ENCODE results near the gene SGPP1. TPM values are rescaled to one million over a fixed set of nuclear protein-coding genes. Genes with fewer than 3 reads are reported as not detected.

SGPP1 gene
- total RNA-seq, 1 experiment from 2014 or later: 20.8 TPM

- POLR2A ChIA-PET: no interaction called here
- no peak for TF ChIP-seq CTCF (IDR thresholded peaks at IDR 0.05; ENCODE audit: unreplicated experiment)
- intact Hi-C loops (cut with micrococcal nuclease): no loop called here
- Mint-ChIP-seq H3K27ac (ENCODE audit: low read depth, unreplicated experiment) (no peak overlapping the region), H3K27me3 (ENCODE audit: insufficient read depth, unreplicated experiment) (no peaks in the 10 kb centered on the region), H3K4me3 (ENCODE audit: unreplicated experiment) (no peak overlapping the region), H3K4me1 (ENCODE audit: insufficient read depth, unreplicated experiment) (no peaks in the 10 kb centered on the region), H3K36me3 (ENCODE audit: insufficient read depth, unreplicated experiment) (peaks cover 13% of the 10 kb centered on the region), H3K9me3 (ENCODE audit: unreplicated experiment) (no peaks in the 10 kb centered on the region)
- DNase-seq (ENCODE audit: unreplicated experiment): no peak
- CTCF ChIA-PET: interaction anchor here (0.6 kb wide), 1 partner anchor 405 kb away, joined by 3 read pairs; no protein-coding TSS in a partner anchor
- no TSS peak for BruUV-seq (replicated peaks)
Observed at GRCh38 chr14:63676615-63677014, 51.2 kb downstream of the SGPP1 start.

- H3K9me3 Mint-ChIP-seq (ENCODE audit: unreplicated experiment): no peaks in the 10 kb centered on the region
- no peaks in the 10 kb centered on the region for H3K4me1 Mint-ChIP-seq (ENCODE audit: insufficient read depth, unreplicated experiment)
- no peaks in the 10 kb centered on the region for H3K27me3 Mint-ChIP-seq (ENCODE audit: insufficient read depth, unreplicated experiment)
- H3K4me3 Mint-ChIP-seq (ENCODE audit: unreplicated experiment): no peak overlapping the region
- DNase-seq (ENCODE audit: unreplicated experiment): no peak
- ChIA-PET POLR2A (no interaction called here), CTCF (no interaction called here)
- intact Hi-C loops (cut with micrococcal nuclease): no loop called here
- no peak overlapping the region for H3K27ac Mint-ChIP-seq (ENCODE audit: low read depth, unreplicated experiment)
- no TSS peak for BruUV-seq (replicated peaks)
- peaks cover 13% of the 10 kb centered on the region for H3K36me3 Mint-ChIP-seq (ENCODE audit: insufficient read depth, unreplicated experiment)
- no peak for TF ChIP-seq CTCF (IDR thresholded peaks at IDR 0.05; ENCODE audit: unreplicated experiment)
Observed at GRCh38 chr14:63673886-63674497, 53.9 kb downstream of the SGPP1 start.

GRCh38 chr14:63673255-63673654 is 54.6 kb downstream of the SGPP1 start:
- DNase-seq (ENCODE audit: unreplicated experiment): no peak
- TF ChIP-seq CTCF (IDR thresholded peaks at IDR 0.05; ENCODE audit: unreplicated experiment): no peak
- ChIA-PET POLR2A (no interaction called here), CTCF (no interaction called here)
- intact Hi-C loops (cut with micrococcal nuclease): no loop called here
- Mint-ChIP-seq H3K27me3 (ENCODE audit: insufficient read depth, unreplicated experiment) (no peaks in the 10 kb centered on the region), H3K9me3 (ENCODE audit: unreplicated experiment) (no peaks in the 10 kb centered on the region), H3K27ac (ENCODE audit: low read depth, unreplicated experiment) (no peak overlapping the region), H3K36me3 (ENCODE audit: insufficient read depth, unreplicated experiment) (peaks cover 13% of the 10 kb centered on the region), H3K4me3 (ENCODE audit: unreplicated experiment) (no peak overlapping the region), H3K4me1 (ENCODE audit: insufficient read depth, unreplicated experiment) (no peaks in the 10 kb centered on the region)
- no TSS peak for BruUV-seq (replicated peaks)

GRCh38 chr14:63672417-63673180 is 55.3 kb downstream of the SGPP1 start:
- Mint-ChIP-seq H3K9me3 (ENCODE audit: unreplicated experiment) (no peaks in the 10 kb centered on the region), H3K4me3 (ENCODE audit: unreplicated experiment) (no peak overlapping the region), H3K27ac (ENCODE audit: low read depth, unreplicated experiment) (no peak overlapping the region), H3K4me1 (ENCODE audit: insufficient read depth, unreplicated experiment) (no peaks in the 10 kb centered on the region), H3K27me3 (ENCODE audit: insufficient read depth, unreplicated experiment) (no peaks in the 10 kb centered on the region), H3K36me3 (ENCODE audit: insufficient read depth, unreplicated experiment) (peaks cover 13% of the 10 kb centered on the region)
- ChIA-PET CTCF (interaction anchor here (0.5 kb wide), 1 partner anchor 86 kb away, joined by 3 read pairs; no protein-coding TSS in a partner anchor), POLR2A (no interaction called here)
- TF ChIP-seq CTCF (IDR thresholded peaks at IDR 0.05; ENCODE audit: unreplicated experiment): no peak
- no peak for DNase-seq (ENCODE audit: unreplicated experiment)
- BruUV-seq (replicated peaks): no TSS peak
- intact Hi-C loops (cut with micrococcal nuclease): no loop called here

Measured in MCF 10A (cell line).